Activated naive CD4-positive, alpha-beta T cell (primary cell): ENCODE results near the gene SMCO3.

Experiments
- DNase-seq, 4 experiments: peaks; one replicate each; lab custom pipeline; 2025; lab: John Stamatoyannopoulos, UW

SMCO3 gene

GRCh38 chr12:14827043-14827442, 13.1 kb upstream of the SMCO3 start:
- DNase-seq, result no peak

- DNase-seq, result no peak
Measured at GRCh38 chr12:14826491-14826890, 12.5 kb upstream of the SMCO3 start.

GRCh38 chr12:14825256-14825655, 11.3 kb upstream of the SMCO3 start:
- no peak for DNase-seq

DNA sequence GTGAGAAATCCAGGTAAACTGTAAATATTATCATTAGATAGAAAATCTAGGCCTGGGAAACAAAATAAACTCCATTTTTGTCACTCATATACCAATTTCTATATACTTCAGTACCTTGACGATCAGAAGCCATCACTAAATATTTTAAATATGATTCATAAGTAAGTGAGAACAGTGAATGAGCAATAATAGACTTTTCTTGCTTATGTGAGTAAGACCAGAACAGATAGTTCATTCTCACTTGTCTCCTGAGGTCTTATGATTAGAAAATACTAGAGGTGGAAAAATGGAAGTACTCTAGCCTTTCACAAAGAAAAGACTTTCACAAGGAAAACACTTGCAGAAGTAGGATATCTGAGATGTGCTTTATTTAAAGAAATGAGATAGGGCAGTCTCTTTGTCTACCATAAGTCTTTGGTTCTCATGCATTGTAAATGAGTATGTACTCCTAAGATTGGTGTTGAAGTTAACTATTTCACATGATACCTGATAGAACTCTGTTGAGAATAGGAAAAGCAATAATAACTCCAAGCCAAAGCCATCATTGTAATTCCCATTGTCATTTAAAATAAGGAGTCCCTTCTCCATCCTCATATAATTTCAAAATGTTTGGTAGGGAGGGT, 10.1 kb upstream of the SMCO3 start:
- no peak for DNase-seq

GRCh38 chr12:14811486-14811885, 2.5 kb downstream of the SMCO3 start:
- DNase-seq, result no peak

DNA sequence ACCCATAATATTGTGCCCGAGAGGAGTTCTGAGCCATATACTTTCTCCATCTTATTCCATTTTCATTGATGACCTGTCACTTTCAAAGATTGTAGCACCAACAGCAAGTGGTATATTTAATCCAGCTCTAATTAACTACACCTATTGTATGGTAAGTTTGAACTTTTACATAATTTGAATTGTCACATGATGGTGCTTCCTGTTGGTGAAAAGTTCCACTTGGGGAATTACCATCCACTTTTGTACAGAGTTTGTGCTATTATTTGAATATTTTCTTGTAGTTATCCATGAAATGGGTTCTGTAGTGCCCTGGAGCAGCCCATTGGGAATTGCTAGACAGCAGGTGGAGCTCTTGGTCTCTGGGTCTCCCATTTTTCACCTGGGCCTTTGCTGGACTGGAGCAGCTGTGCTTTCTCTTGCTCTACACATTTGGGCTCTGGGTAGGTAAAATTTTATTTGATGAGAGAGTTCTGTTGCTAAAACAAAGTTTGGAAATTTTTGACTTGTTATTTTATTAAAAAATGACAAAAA, 3.0 kb downstream of the SMCO3 start:
- no peak for DNase-seq

- DNase-seq, result no peak
Measured at GRCh38 chr12:14810167-14810952, 3.6 kb downstream of the SMCO3 start.

GRCh38 chr12:14803830-14804160, 10.2 kb downstream of the SMCO3 start:
- DNase-seq, result no peak

DNA sequence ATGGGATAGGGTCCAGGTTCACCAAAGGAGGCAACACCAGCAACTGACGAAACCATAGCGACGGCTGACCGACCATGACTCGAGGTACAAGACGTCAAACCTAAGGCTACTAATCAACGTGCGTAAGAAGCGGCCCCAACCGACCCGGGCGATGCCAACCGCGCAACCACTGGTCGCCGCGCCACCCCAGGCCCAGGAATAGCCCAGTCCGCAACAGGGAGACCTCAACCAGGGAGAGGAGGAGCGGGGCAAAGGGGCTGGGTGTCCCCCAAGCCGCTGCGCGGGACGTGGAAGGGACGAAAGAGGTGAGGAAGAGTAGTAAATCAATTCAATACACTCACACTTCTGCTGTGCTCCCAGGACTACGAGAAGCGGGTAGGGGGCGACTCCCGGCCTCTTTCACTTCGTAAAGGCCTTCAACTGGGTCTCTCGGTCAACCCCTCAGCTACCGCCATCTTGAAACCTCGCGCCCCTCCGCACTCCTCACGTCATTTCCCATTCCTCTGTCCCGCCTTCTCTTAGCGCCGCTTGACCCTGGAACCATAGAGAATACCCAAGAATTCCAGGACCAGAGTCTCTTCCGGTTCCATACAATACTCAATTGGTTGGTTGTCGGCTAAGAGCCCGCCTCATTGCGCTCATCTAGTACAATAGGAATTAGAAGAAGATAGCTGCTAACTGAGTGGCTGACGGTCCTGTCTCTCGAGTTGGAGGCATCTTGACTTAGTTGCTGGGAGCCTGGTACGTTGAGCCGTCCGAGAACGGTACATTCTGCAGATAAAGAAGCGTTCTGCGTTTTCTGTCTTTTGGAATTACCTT, 10.8 kb downstream of the SMCO3 start, which contains the start of the genes C12orf60 and WBP11:
C12orf60 (plus strand) TSS at position 660 of the 819 bp plus-strand sequence. CDS start 19,266 bp downstream, outside the sequence.
WBP11 (minus strand) TSS at position 468 of the 819 bp plus-strand sequence. CDS start 2,095 bp downstream, outside the sequence.
- DNase-seq, result peak; percentile 42 to 74 (median 61)

DNA sequence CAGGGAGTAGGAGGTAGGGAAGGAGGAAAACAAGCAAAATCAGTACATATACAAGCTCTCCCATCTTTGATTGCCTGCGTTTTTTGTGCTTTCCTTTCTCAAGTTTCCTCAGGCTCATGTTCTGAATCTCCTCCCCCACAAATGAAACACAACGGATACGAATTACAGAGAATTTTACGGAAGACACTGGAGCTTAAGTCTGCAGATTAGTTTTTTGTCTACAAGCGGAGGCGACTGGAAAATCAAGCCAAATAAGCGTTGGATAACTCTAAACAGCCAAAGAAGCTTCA, 11.3 kb downstream of the SMCO3 start:
- DNase-seq, result no peak

GRCh38 chr12:14802247-14802646, 11.7 kb downstream of the SMCO3 start:
- DNase-seq, result no peak

DNA sequence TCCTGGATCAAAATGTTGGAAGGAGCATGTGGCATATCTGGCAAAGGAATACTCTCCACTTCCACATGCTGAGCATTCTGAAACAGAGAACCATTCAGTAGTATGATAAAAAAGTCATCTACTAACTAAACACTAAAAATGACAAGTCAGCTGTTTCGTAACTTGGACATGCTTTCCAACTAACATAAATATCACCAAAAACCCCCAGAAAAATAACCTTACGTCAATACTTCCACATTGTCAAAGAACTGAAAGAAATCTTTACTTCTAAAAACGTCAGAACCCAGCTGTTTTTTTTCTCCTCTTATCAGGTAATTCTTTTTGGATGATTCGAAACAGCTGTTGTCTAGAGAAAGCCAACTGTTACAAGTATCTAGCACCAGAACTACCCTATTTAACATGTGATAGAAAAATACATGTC, 18.9 kb downstream of the SMCO3 start:
- no peak for DNase-seq

DNA sequence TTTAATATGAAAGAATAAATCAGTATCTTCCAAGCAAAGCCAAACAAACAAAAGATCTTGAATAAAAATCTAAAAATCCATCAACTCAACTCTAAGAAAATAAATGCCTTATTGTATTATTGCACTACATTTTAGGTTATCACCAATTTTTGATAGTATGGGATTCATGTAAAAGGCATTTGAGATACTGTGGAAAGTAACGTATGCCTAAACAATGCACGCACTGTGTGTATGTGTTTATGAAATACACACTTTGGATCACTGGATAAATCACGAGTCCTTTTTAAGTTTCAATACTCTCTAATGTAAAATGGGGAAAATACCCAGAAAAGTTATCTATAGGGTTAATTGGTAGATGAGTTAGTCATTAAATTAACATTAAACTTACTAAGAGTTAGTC, 28.4 kb downstream of the SMCO3 start:
- no peak for DNase-seq

GRCh38 chr12:14784471-14784870, 29.5 kb downstream of the SMCO3 start:
- no peak for DNase-seq

DNA sequence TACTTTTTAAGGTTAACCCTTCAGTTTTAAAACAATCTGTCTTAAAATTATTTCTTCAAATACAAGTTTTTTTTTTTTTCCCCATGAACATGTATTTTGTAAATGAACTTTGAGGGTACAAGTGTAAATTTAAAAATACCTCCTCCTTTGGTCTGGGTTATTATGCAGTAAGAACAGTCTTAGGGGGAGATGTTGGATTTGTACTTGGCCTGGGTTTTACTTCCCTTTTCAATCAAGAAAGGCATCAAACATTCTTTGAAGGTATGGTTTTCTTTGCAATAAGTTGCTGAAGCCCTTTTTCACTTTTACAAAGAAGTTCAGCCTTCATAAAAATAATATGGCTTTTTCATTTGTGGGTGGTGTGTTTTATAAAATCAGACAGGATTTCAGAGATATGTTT, 31.2 kb downstream of the SMCO3 start:
- DNase-seq, result no peak

- no peak for DNase-seq
Measured at GRCh38 chr12:14781563-14781962, 32.4 kb downstream of the SMCO3 start.

- no peak for DNase-seq
Measured at GRCh38 chr12:14780859-14781258, 33.1 kb downstream of the SMCO3 start.

GRCh38 chr12:14779834-14780233, 34.1 kb downstream of the SMCO3 start:
- DNase-seq, result no peak

DNA sequence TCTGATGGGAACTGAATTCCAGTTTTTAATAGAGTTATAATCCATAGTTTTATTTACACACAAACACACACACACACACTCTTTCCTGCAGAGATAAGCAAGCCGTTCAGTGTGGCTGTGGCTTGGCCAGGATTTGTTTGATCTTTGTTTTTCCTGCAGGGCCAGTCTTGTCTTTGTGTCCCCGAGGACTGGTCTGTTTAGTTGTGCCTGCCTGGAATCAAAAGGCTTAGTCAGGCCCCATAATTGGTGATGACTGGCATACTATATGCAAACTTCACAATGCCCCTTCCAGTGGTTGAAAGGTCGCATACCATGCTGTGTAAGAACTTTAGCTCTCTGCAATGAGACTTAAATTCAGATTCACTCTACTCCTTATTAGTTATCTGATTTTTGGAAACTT, 36.7 kb downstream of the SMCO3 start:
- DNase-seq, result no peak

DNA sequence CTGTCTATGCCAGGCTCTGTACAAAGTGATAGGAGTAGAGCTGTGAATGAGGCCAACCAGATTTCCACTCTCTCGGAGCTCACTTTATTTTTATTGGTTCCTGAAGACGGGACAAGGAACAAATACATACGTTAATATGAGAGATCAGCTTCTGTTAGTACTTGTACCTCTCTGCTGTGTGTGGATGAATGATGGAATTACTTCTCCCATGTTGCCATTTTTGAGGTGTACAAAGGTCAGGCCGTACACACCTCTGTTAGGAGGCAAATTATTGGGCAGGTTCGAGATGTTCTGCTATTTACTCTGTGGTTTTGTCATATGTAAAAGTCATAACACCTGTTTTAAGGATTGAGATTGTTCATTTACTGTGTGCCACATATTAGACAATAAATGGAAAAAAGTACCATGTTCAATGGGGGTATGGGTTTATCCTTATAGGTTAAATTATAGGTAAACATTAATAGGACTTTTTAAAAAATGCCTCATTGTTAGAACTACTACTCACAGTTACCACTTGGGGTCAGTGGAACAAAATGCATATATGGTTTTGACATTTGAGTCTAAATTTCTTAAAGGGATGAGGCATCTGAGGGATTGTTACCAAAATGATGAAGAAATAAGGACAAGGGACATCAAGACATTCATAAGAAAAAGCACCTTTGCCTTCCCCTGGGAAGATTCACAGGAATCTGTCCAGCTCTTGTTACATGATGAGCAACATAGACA, 37.6 kb downstream of the SMCO3 start:
- no peak for DNase-seq

GRCh38 chr12:14775636-14775980, 38.4 kb downstream of the SMCO3 start:
- no peak for DNase-seq
